A673 (cell line): ENCODE results near the gene CLN5.
A peak's percentile ranks its signal among the peaks of the same experiment; 100 is the strongest.

Source experiments
- EZH2 ChIP-seq: fragments of 200-600 bp; sonication (generic); IDR thresholded peaks from 2 replicates; pipeline ENCODE4 v1.6.1; 2017; ENCODE audit warnings: borderline replicate concordance, low read depth, mild to moderate bottlenecking, mixed read lengths, antibody characterized with exemption, low read length; ENCODE audit not compliant: poor library complexity, severe bottlenecking
- TF ChIP-seq, protein P1 (sequence below): fragments of 300-800, 200-600 bp; sonication (generic); conservative IDR thresholded peaks from 2 replicates; pipeline ENCODE4 v1.5.1; 2017; ENCODE audit warnings: low read depth, mild to moderate bottlenecking, antibody characterized with exemption, low read length, moderate library complexity, mixed read lengths

GRCh38 chr13:77002590-77003190, 10.8 kb downstream of the CLN5 start:
- TF ChIP-seq, protein P1, sequence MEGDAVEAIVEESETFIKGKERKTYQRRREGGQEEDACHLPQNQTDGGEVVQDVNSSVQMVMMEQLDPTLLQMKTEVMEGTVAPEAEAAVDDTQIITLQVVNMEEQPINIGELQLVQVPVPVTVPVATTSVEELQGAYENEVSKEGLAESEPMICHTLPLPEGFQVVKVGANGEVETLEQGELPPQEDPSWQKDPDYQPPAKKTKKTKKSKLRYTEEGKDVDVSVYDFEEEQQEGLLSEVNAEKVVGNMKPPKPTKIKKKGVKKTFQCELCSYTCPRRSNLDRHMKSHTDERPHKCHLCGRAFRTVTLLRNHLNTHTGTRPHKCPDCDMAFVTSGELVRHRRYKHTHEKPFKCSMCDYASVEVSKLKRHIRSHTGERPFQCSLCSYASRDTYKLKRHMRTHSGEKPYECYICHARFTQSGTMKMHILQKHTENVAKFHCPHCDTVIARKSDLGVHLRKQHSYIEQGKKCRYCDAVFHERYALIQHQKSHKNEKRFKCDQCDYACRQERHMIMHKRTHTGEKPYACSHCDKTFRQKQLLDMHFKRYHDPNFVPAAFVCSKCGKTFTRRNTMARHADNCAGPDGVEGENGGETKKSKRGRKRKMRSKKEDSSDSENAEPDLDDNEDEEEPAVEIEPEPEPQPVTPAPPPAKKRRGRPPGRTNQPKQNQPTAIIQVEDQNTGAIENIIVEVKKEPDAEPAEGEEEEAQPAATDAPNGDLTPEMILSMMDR, result peak; percentile 77
- no peak for TF ChIP-seq EZH2
